PC-9 (cell line): ENCODE data around the gene RCOR3. TPM values are rescaled to one million over a fixed set of nuclear protein-coding genes. Genes with fewer than 3 reads are reported as not detected.

Source experiments
- Bru-seq: library from RNA; stranded (reverse); fragments of 400-500 nt; gene quantifications from one replicate; lab custom pipeline; 2021; lab: Mats Ljungman, UMichigan
- BruChase-seq, 2 experiments: library from RNA; stranded (reverse); fragments of 400-500 nt; gene quantifications; one replicate each; lab custom pipeline; 2021; lab: Mats Ljungman, UMichigan
- BruUV-seq: library from RNA; stranded (reverse); fragments of 400-500 nt; replicated peaks from 2 replicates; lab custom pipeline; 2021; lab: Mats Ljungman, UMichigan
- CTCF ChIA-PET: fragments of 300-600 bp; sonication (Branson Sonifier 250); formaldehyde crosslinking; loops from one replicate; lab custom pipeline; 2022; ENCODE audit warnings: antibody characterized with exemption; lab: Charles Lee
- POLR2A ChIA-PET: fragments of 300-600 bp; sonication (Branson Sonifier 250); formaldehyde crosslinking; loops from one replicate; lab custom pipeline; 2022; ENCODE audit warnings: antibody characterized with exemption; ENCODE audit not compliant: unreplicated experiment; lab: Charles Lee
- DNase-seq, 2 experiments: peaks; one replicate each; pipeline versions ENCODE4 v3.0.0 to v3.0.0-alpha.2; 2015 to 2022; ENCODE audit warnings: mixed read lengths in 1 of 2
- H2AFZ ChIP-seq: fragments of 200-600 bp; sonication (generic); 2 replicates; pipeline ENCODE4 v1.8.1; 2017; ENCODE audit warnings: antibody characterized with exemption
- H3F3A ChIP-seq: fragments of 200-600 bp; sonication (generic); 2 replicates; pipeline ENCODE4 v1.8.1; 2017; ENCODE audit warnings: antibody characterized with exemption, mild to moderate bottlenecking, low read depth; ENCODE audit not compliant: insufficient read depth
- H3K27ac ChIP-seq: fragments of 200-600 bp; sonication (generic); 2 replicates; pipeline ENCODE4 v1.6.1; 2016; ENCODE audit warnings: mixed run types
- H3K27me3 ChIP-seq: fragments of 200-600 bp; sonication (generic); 2 replicates; pipeline ENCODE4 v1.6.1; 2016; ENCODE audit warnings: low read depth, mixed run types; ENCODE audit not compliant: insufficient read depth
- H3K36me3 ChIP-seq: fragments of 200-600 bp; sonication (generic); 2 replicates; pipeline ENCODE4 v1.6.1; 2016; ENCODE audit warnings: low read depth, mixed run types
- H3K4me1 ChIP-seq: fragments of 200-600 bp; sonication (generic); replicated peaks from 2 replicates; pipeline ENCODE4 v1.6.1; 2016; ENCODE audit warnings: mixed run types; ENCODE audit not compliant: insufficient read depth
- H3K4me2 ChIP-seq: fragments of 200-600 bp; sonication (generic); 2 replicates; pipeline ENCODE4 v1.6.1; 2017; ENCODE audit warnings: mixed run types
- H3K4me3 ChIP-seq: fragments of 200-600 bp; sonication (generic); 2 replicates; pipeline ENCODE4 v1.6.1; 2016; ENCODE audit warnings: mixed run types
- H3K79me2 ChIP-seq: fragments of 200-600 bp; sonication (generic); 2 replicates; pipeline ENCODE4 v1.6.1; 2017; ENCODE audit warnings: low read depth, mixed run types
- H3K9me2 ChIP-seq: fragments of 200-600 bp; sonication (generic); 2 replicates; pipeline ENCODE4 v1.8.1; 2017; ENCODE audit warnings: mild to moderate bottlenecking; ENCODE audit not compliant: insufficient read depth
- H3K9me3 ChIP-seq: fragments of 200-600 bp; sonication (generic); 2 replicates; pipeline ENCODE4 v1.8.1; 2016; ENCODE audit warnings: low read depth; ENCODE audit not compliant: insufficient read depth
- H4K20me1 ChIP-seq: fragments of 200-600 bp; sonication (generic); 2 replicates; pipeline ENCODE4 v1.8.1; 2017; ENCODE audit not compliant: insufficient read depth
- CTCF ChIP-seq: fragments of 200-600 bp; sonication (generic); conservative IDR thresholded peaks from 2 replicates; pipeline ENCODE4 v1.6.1; 2017; ENCODE audit warnings: mixed run types, antibody characterized with exemption, mild to moderate bottlenecking, moderate library complexity
- EZH2 ChIP-seq: fragments of 200-600 bp; sonication (generic); IDR thresholded peaks from 2 replicates; pipeline ENCODE4 v1.8.0; 2017; ENCODE audit warnings: antibody characterized with exemption, low read depth
- intact Hi-C: fragments of 100-400 bp; cut with micrococcal nuclease; formaldehyde crosslinking; loops from one replicate; pipeline ENCODE4 v1.10.0; 2022; ENCODE audit not compliant: unreplicated experiment
- long read RNA-seq: library from polyadenylated mRNA; stranded (forward); transcript quantifications from one replicate; pipeline ENCODE4 v2.0.0, GENCODE V29; 2022
- total RNA-seq: library from RNA; stranded (reverse); gene quantifications from 2 replicates; pipeline ENCODE4 v1.2.3, GENCODE V29; 2021

Gene RCOR3
- total RNA-seq (42.1 and 48.7 TPM in 2 replicates), Bru-seq, nascent RNA (percentile 91 among the genes with signal in this experiment), BruChase-seq, experiment 1, labeled RNA remaining after a 2-hour chase (percentile 92 among the genes with signal in this experiment), BruChase-seq, experiment 2, labeled RNA remaining after a 6-hour chase (percentile 76 among the genes with signal in this experiment)
- long read RNA-seq, transcript RCOR3-203 (12 exons, 2,041 nt) = major isoform, 6 of 30 reads
- long read RNA-seq, partial matches to known transcripts = 2 of 30 reads
- long read RNA-seq, other reads (novel, unspliced or antisense) = 13 of 30 reads

DNA sequence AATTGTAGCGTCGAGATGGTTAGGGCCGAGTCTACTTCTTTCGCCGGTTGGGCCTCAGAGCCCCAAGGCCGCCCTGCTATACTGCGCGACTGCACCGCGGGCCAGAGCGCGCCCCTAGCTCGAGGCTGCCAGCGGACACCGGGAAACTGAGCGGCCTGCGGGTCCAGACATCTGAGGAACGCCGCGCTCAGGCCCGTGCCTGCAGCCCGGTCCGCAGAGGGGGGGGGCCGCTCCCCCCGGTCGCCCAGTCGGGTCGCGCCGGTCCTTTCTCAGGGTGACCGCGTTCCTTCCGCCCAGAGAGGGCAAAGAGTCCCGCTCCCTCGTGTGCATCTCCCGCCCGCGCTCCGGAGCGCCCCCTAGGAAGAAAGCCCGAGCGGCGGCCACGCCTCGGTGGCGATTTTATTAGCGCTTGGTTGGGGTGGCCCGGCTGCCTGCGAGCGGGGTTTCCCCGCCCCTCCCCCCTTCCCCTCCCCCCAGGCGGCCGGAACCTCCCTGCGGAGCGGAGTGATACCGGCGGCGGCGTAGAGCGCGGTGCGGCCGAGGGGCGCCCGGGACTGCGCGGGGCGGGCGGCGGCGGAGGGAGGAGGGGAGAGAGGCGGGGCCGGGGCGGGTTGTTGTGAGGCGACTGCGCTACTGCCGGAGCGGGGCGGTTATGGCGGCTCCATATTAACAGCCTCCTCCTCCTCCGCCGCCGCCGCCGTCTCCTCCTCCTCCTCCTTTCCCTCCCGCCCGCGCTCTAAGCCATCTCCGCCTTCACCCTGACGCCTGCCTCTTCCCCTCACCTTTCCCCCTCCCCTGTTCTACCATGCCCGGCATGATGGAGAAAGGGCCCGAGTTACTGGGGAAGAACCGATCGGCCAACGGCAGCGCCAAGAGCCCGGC lies at the start of gene RCOR3:
RCOR3 (plus strand) TSS at position 611 of the 882 bp plus-strand sequence; CDS start at position 806, 195 bp downstream.
- Histone ChIP-seq H3K79me2 (peaks cover 17% of the 10 kb centered on the region), H3K4me2 (peak within 1 kb of the TSS; percentile 94), H3K27me3 (no peaks in the 10 kb centered on the region), H3K9me2 (no peaks in the 10 kb centered on the region), H3F3A (peaks cover 25% of the 10 kb centered on the region), H4K20me1 (no peaks in the 10 kb centered on the region; the same call in 1 of the 2 replicates), H3K9me3 (no peaks in the 10 kb centered on the region), H3K27ac (peak within 1 kb of the TSS; percentile 79), H2AFZ (peak within 1 kb of the TSS; percentile 99), H3K36me3 (peaks cover 2% of the 10 kb centered on the region; the same call in 1 of the 2 replicates), H3K4me1 (peaks cover 20% of the 10 kb centered on the region), H3K4me3 (peak within 1 kb of the TSS; percentile 98)
- ChIA-PET POLR2A (no interaction called here), CTCF (interaction anchor here (0.7 kb wide), 1 partner anchor 49 kb away, joined by 3 read pairs; no protein-coding TSS in a partner anchor)
- TF ChIP-seq EZH2 = no peak
- TF ChIP-seq CTCF = peak; percentile 63
- intact Hi-C loops = loop anchor here (2.0 to 5.0 kb wide), 3 partner anchors 124 to 662 kb away; partner anchors contain the start of gene KCNH1
- peak; percentile 61 to 93 for DNase-seq
- no TSS peak for BruUV-seq

GRCh38 chr1:211210052-211210451 lies 49.1 kb upstream of the RCOR3 start:
- H3K4me2 ChIP-seq = no peak overlapping the region
- no peaks in the 10 kb centered on the region for H3K79me2 ChIP-seq
- H3F3A ChIP-seq = no peaks in the 10 kb centered on the region
- H3K4me1 ChIP-seq = no peaks in the 10 kb centered on the region
- H3K27me3 ChIP-seq = no peaks in the 10 kb centered on the region
- ChIA-PET POLR2A (no interaction called here), CTCF (no interaction called here)
- no peaks in the 10 kb centered on the region for H3K9me2 ChIP-seq
- DNase-seq = no peak
- no peak for TF ChIP-seq EZH2
- H3K9me3 ChIP-seq = no peaks in the 10 kb centered on the region
- H2AFZ ChIP-seq = no peak overlapping the region
- intact Hi-C loops = no loop called here
- no TSS peak for BruUV-seq
- no peaks in the 10 kb centered on the region for H4K20me1 ChIP-seq
- H3K27ac ChIP-seq = no peak overlapping the region
- H3K36me3 ChIP-seq = no peaks in the 10 kb centered on the region
- H3K4me3 ChIP-seq = no peak overlapping the region

DNA sequence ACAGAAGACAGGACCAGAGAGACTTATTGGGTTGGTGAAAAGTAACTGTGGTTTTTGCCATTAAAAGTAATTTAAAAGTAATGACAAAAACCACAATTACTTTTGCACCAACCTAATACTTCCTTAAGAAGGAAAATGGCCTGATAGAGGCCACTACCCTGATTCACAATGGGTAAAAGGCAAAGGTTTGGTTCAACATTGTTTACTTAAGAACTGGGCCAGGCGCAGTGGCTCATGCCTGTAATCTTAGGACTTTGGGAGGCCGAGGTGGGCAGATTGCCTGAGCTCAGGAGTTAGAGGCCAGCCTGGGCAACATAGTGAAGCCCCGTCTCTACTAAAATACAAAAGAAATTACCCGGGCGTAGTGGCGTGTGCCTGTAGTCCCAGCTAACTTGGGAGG lies 48.2 kb upstream of the RCOR3 start:
- no TSS peak for BruUV-seq
- H3K4me2 ChIP-seq = no peak overlapping the region
- intact Hi-C loops = no loop called here
- H3K4me3 ChIP-seq = no peak overlapping the region
- no peaks in the 10 kb centered on the region for H3K9me3 ChIP-seq
- no peaks in the 10 kb centered on the region for H4K20me1 ChIP-seq
- no peaks in the 10 kb centered on the region for H3K79me2 ChIP-seq
- no peaks in the 10 kb centered on the region for H3K4me1 ChIP-seq
- H2AFZ ChIP-seq = no peak overlapping the region; the same call in 1 of the 2 replicates
- CTCF ChIA-PET = no interaction called here
- H3K27ac ChIP-seq = no peak overlapping the region
- H3K9me2 ChIP-seq = no peaks in the 10 kb centered on the region
- no peaks in the 10 kb centered on the region for H3K27me3 ChIP-seq
- no peaks in the 10 kb centered on the region for H3K36me3 ChIP-seq
- POLR2A ChIA-PET = no interaction called here
- TF ChIP-seq CTCF (no peak), EZH2 (no peak)
- no peak for DNase-seq
- H3F3A ChIP-seq = no peaks in the 10 kb centered on the region
